HEK293 (cell line): ENCODE measurements around the gene CXXC5.

ENCODE experiments used
- CTCF ChIA-PET: fragments of 350-600 bp; formaldehyde crosslinking; extraction: SDS; loops from one replicate; lab custom pipeline; 2021; ENCODE audit warnings: antibody characterized with exemption; lab: Yijun Ruan, JAX
- POLR2A ChIA-PET: fragments of 300-600 bp; formaldehyde crosslinking; extraction: SDS; loops from one replicate; lab custom pipeline; 2020; ENCODE audit warnings: antibody characterized with exemption, inconsistent platforms; lab: Yijun Ruan, JAX
- H3K27ac ChIP-seq: fragments of 200-500 bp; sonication (Bioruptor generic); 2 replicates; pipeline ENCODE4 v1.5.1; 2014; ENCODE audit warnings: low read depth, low read length, control low read depth, inconsistent platforms; ENCODE audit errors: extremely low read depth
- H3K36me3 ChIP-seq, 2 experiments: fragments of 200-500 bp in 1 of 2; sonication (Bioruptor generic) in 1 of 2; 1 replicate in 1 of 2; 2 replicates in 1 of 2; pipeline ENCODE4 v1.5.1; 2014 to 2017; ENCODE audit warnings: inconsistent platforms in 2 of 2, low read length in 2 of 2; ENCODE audit not compliant: control insufficient read depth in 2 of 2, insufficient read depth in 1 of 2
- H3K4me1 ChIP-seq: fragments of 200-500 bp; sonication (Bioruptor generic); 2 replicates; pipeline ENCODE4 v1.5.1; 2014; ENCODE audit warnings: mild to moderate bottlenecking, low read length, inconsistent platforms; ENCODE audit not compliant: control insufficient read depth, insufficient read depth
- H3K4me3 ChIP-seq: 2 replicates; pipeline ENCODE4 v1.5.1; 2011; ENCODE audit warnings: low read depth, mild to moderate bottlenecking, control low read depth, low read length, moderate library complexity
- H3K9me3 ChIP-seq: fragments of 200-500 bp; sonication (Bioruptor generic); 2 replicates; pipeline ENCODE4 v1.5.1; 2014; ENCODE audit warnings: low read depth, low read length, inconsistent platforms; ENCODE audit not compliant: control insufficient read depth, insufficient read depth
- GLIS1 ChIP-seq: fragments of 450-650 bp; formaldehyde crosslinking; IDR thresholded peaks from 2 replicates; pipeline ENCODE4 v1.5.1; 2016; ENCODE audit warnings: missing biosample characterization, missing genetic modification characterization
- GLIS2 ChIP-seq: fragments of 450-650 bp; formaldehyde crosslinking; IDR thresholded peaks from 2 replicates; pipeline ENCODE4 v1.5.1; 2016; ENCODE audit warnings: missing biosample characterization, missing genetic modification characterization
- PRDM2 ChIP-seq: fragments of 450-650 bp; formaldehyde crosslinking; IDR thresholded peaks from 2 replicates; pipeline ENCODE4 v1.5.1; 2016; ENCODE audit warnings: missing biosample characterization, missing genetic modification characterization, borderline replicate concordance
- REPIN1 ChIP-seq: fragments of 450-650 bp; formaldehyde crosslinking; IDR thresholded peaks from 2 replicates; pipeline ENCODE4 v1.5.1; 2017; ENCODE audit warnings: missing biosample characterization, missing genetic modification characterization, low read depth
- WT1 ChIP-seq: fragments of 450-650 bp; formaldehyde crosslinking; IDR thresholded peaks from 2 replicates; pipeline ENCODE4 v1.5.1; 2016; ENCODE audit warnings: missing biosample characterization, missing genetic modification characterization
- ZBTB48 ChIP-seq: fragments of 450-650 bp; formaldehyde crosslinking; IDR thresholded peaks from 2 replicates; pipeline ENCODE4 v1.5.1; 2016; ENCODE audit warnings: missing biosample characterization, missing genetic modification characterization
- ZBTB7A ChIP-seq: fragments of 450-650 bp; formaldehyde crosslinking; IDR thresholded peaks from 2 replicates; pipeline ENCODE4 v1.5.1; 2016; ENCODE audit warnings: low read depth, missing biosample characterization, missing genetic modification characterization
- ZFP37 ChIP-seq: fragments of 450-650 bp; formaldehyde crosslinking; IDR thresholded peaks from 2 replicates; pipeline ENCODE4 v1.5.1; 2016; ENCODE audit warnings: missing biosample characterization, missing genetic modification characterization
- ZIC2 ChIP-seq: fragments of 450-650 bp; formaldehyde crosslinking; IDR thresholded peaks from 2 replicates; pipeline ENCODE4 v1.5.1; 2016; ENCODE audit warnings: missing biosample characterization, missing genetic modification characterization
- ZNF10 ChIP-seq: fragments of 450-650 bp; formaldehyde crosslinking; IDR thresholded peaks from 2 replicates; pipeline ENCODE4 v1.5.1; 2017; ENCODE audit warnings: missing biosample characterization, missing genetic modification characterization
- ZNF174 ChIP-seq: fragments of 450-650 bp; formaldehyde crosslinking; IDR thresholded peaks from 2 replicates; pipeline ENCODE4 v1.5.0; 2017; ENCODE audit warnings: missing biosample characterization, mild to moderate bottlenecking, missing genetic modification characterization
- ZNF211 ChIP-seq: fragments of 450-650 bp; formaldehyde crosslinking; IDR thresholded peaks from 2 replicates; pipeline ENCODE4 v1.5.1; 2016; ENCODE audit warnings: low read depth, missing biosample characterization, missing genetic modification characterization
- ZNF266 ChIP-seq: fragments of 450-650 bp; formaldehyde crosslinking; IDR thresholded peaks from 2 replicates; pipeline ENCODE4 v1.5.1; 2016; ENCODE audit warnings: missing biosample characterization, missing genetic modification characterization, low read depth
- ZNF302 ChIP-seq: fragments of 450-650 bp; formaldehyde crosslinking; IDR thresholded peaks from 2 replicates; pipeline ENCODE4 v1.5.1; 2016; ENCODE audit warnings: missing biosample characterization, missing genetic modification characterization, low read depth
- ZNF37A ChIP-seq: fragments of 450-650 bp; IDR thresholded peaks from 2 replicates; pipeline ENCODE4 v1.5.1; 2018; ENCODE audit warnings: missing biosample characterization, missing genetic modification characterization
- ZNF423 ChIP-seq: fragments of 450-650 bp; formaldehyde crosslinking; IDR thresholded peaks from 2 replicates; pipeline ENCODE4 v1.5.1; 2016; ENCODE audit warnings: missing biosample characterization, missing genetic modification characterization
- ZNF624 ChIP-seq: fragments of 450-650 bp; formaldehyde crosslinking; IDR thresholded peaks from 2 replicates; pipeline ENCODE4 v1.5.1; 2017; ENCODE audit warnings: missing biosample characterization, missing genetic modification characterization
- ZNF776 ChIP-seq: fragments of 450-650 bp; formaldehyde crosslinking; IDR thresholded peaks from 2 replicates; pipeline ENCODE4 v1.5.0; 2017; ENCODE audit warnings: missing biosample characterization, missing genetic modification characterization, borderline replicate concordance
- ZNF777 ChIP-seq: fragments of 450-650 bp; formaldehyde crosslinking; IDR thresholded peaks from 2 replicates; pipeline ENCODE4 v1.5.1; 2017; ENCODE audit warnings: missing biosample characterization, missing genetic modification characterization, borderline replicate concordance
- ZSCAN23 ChIP-seq: fragments of 450-650 bp; formaldehyde crosslinking; IDR thresholded peaks from 2 replicates; pipeline ENCODE4 v1.5.1; 2016; ENCODE audit warnings: missing biosample characterization, missing genetic modification characterization
- ZSCAN30 ChIP-seq: fragments of 450-650 bp; IDR thresholded peaks from 2 replicates; pipeline ENCODE4 v1.5.1; 2018; ENCODE audit warnings: missing biosample characterization, mild to moderate bottlenecking, missing genetic modification characterization, moderate library complexity
- TF ChIP-seq, protein P1 (sequence below): fragments of 450-650 bp; formaldehyde crosslinking; IDR thresholded peaks from 2 replicates; pipeline ENCODE4 v1.5.1; 2016; ENCODE audit warnings: missing biosample characterization, missing genetic modification characterization

CXXC5 gene

DNA sequence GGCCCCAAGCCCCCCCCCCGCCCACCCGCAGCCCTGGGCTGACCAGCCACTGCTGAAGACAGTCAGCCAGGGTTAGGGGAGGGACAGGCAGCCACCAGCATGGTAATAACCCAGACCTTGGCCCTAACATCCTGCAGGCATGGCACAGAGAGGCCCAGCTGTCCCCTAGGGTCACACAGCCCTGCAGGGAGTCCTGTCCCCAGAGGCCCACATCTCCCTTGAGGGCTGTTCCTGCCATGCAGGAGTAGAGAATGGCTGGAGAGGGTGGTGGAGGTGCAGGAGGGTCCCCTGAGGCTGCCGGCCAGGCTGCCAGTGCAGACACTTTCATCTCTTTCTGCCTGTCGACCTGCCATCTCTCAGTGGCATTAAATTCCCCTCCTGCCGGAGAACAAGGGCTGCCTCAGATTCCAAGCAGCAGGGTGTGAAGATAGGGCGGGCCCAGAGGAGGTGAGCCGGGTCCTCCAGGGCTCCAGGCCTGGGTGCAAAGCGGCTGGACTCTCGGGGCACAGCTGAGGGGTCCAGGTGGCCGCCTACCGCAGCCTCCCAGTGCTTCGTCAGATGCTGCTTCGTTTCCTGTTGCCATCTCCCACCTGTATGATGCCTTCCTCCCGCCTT lies 40.0 kb downstream of the CXXC5 start:
- H3K9me3 ChIP-seq = no peaks in the 10 kb centered on the region
- H3K27ac ChIP-seq = no peak overlapping the region
- TF ChIP-seq ZSCAN23 (tag by site-specific recombination) (no peak), ZNF777 (tag by site-specific recombination) (no peak), ZIC2 (tag by site-specific recombination) (peak; percentile 45), ZSCAN30 (tag by site-specific recombination) (no peak), ZFP37 (tag by site-specific recombination) (no peak), ZBTB7A (no peak), ZNF174 (tag by site-specific recombination) (no peak)
- no peak overlapping the region for H3K4me3 ChIP-seq
- H3K36me3 ChIP-seq = peaks cover 0 to 6% of the 10 kb centered on the region in 2 experiments; a peak in 1 of 3 replicates
- POLR2A ChIA-PET = interaction anchor here (0.6 kb wide), 1 partner anchor 11 kb away, joined by 4 read pairs; no protein-coding TSS in a partner anchor
- CTCF ChIA-PET = interaction anchor here (0.6 to 7.7 kb wide), 2 partner anchors 19 to 53 kb away, joined by 4 to 74 read pairs; no protein-coding TSS in a partner anchor
- H3K4me1 ChIP-seq = no peaks in the 10 kb centered on the region

GRCh38 chr5:139688751-139689372 lies 40.7 kb downstream of the CXXC5 start:
- Histone ChIP-seq H3K4me1 (no peaks in the 10 kb centered on the region), H3K4me3 (no peak overlapping the region), H3K36me3 (peaks cover 0 to 6% of the 10 kb centered on the region in 2 experiments; a peak in 1 of 3 replicates), H3K27ac (no peak overlapping the region), H3K9me3 (no peaks in the 10 kb centered on the region)
- ChIA-PET CTCF (interaction anchor here (0.6 to 7.7 kb wide), 2 partner anchors 18 to 54 kb away, joined by 4 to 74 read pairs; no protein-coding TSS in a partner anchor), POLR2A (no interaction called here)
- no peak for TF ChIP-seq WT1
- TF ChIP-seq, protein P1, sequence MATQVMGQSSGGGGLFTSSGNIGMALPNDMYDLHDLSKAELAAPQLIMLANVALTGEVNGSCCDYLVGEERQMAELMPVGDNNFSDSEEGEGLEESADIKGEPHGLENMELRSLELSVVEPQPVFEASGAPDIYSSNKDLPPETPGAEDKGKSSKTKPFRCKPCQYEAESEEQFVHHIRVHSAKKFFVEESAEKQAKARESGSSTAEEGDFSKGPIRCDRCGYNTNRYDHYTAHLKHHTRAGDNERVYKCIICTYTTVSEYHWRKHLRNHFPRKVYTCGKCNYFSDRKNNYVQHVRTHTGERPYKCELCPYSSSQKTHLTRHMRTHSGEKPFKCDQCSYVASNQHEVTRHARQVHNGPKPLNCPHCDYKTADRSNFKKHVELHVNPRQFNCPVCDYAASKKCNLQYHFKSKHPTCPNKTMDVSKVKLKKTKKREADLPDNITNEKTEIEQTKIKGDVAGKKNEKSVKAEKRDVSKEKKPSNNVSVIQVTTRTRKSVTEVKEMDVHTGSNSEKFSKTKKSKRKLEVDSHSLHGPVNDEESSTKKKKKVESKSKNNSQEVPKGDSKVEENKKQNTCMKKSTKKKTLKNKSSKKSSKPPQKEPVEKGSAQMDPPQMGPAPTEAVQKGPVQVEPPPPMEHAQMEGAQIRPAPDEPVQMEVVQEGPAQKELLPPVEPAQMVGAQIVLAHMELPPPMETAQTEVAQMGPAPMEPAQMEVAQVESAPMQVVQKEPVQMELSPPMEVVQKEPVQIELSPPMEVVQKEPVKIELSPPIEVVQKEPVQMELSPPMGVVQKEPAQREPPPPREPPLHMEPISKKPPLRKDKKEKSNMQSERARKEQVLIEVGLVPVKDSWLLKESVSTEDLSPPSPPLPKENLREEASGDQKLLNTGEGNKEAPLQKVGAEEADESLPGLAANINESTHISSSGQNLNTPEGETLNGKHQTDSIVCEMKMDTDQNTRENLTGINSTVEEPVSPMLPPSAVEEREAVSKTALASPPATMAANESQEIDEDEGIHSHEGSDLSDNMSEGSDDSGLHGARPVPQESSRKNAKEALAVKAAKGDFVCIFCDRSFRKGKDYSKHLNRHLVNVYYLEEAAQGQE (tag by site-specific recombination) = peak; percentile 71

DNA sequence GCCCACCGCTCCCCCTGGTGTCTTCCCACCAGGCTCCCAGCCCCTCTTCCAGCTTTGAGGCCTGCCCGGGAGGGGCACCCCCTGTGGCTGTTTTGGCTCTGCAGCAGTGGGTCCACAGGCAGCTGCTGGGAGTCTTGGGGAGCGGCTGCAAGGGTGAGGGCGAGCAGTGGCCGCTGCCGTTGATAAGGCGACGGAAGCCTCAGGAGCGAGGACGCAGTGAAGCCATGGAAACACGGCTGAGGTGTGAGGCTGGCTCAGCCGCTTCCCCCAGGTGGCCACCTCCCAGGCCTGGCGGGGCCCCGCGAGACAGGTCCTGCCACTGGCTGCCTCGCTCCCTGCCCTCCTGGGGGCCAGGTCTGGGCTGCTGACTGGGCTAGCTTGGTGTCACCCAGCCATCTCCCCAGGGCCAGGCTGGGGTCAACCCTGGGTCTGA lies 41.5 kb downstream of the CXXC5 start:
- ChIA-PET POLR2A (no interaction called here), CTCF (interaction anchor here (1.2 to 7.7 kb wide), 4 partner anchors 21 to 80 kb away, joined by 3 to 74 read pairs (median 6); no protein-coding TSS in a partner anchor)
- Histone ChIP-seq H3K9me3 (no peaks in the 10 kb centered on the region), H3K4me1 (no peaks in the 10 kb centered on the region), H3K4me3 (no peak overlapping the region), H3K27ac (no peak overlapping the region), H3K36me3 (no peaks in the 10 kb centered on the region)
- no peak for TF ChIP-seq ZNF624 (tag by site-specific recombination)
- TF ChIP-seq ZNF37A (tag by site-specific recombination) = no peak
- TF ChIP-seq REPIN1 (tag by site-specific recombination) = no peak
- TF ChIP-seq GLIS1 = peak; percentile 97
- TF ChIP-seq ZBTB48 (tag by site-specific recombination) = 0 out of 2 replicates have a peak, but pooled peaks have one; percentile 10
- TF ChIP-seq PRDM2 = no peak
- TF ChIP-seq ZNF266 = no peak
- peak; percentile 58; the same call in 1 of the 2 replicates for TF ChIP-seq GLIS2 (tag by site-specific recombination)
- no peak for TF ChIP-seq ZNF211 (tag by site-specific recombination)
- peak; percentile 23; the same call in 1 of the 2 replicates for TF ChIP-seq ZNF423 (tag by site-specific recombination)
- no peak for TF ChIP-seq ZNF302 (tag by site-specific recombination)
- peak; percentile 95 for TF ChIP-seq ZIC2 (tag by site-specific recombination)
- peak; percentile 45; the same call in 1 of the 2 replicates for TF ChIP-seq ZNF10 (tag by site-specific recombination)
- no peak for TF ChIP-seq ZNF776 (tag by site-specific recombination)
